Fibroblast of the aortic adventitia (primary cell): ENCODE measurements around the gene RNLS. TPM values are rescaled to one million over a fixed set of nuclear protein-coding genes. Genes with fewer than 3 reads are reported as not detected.

Experiments used
- DNase-seq: peaks from one replicate; pipeline ENCODE4 v3.0.0-alpha.2; 2010; ENCODE audit warnings: low read depth
- H3K4me3 ChIP-seq: 2 replicates; pipeline ENCODE4 v1.5.1; 2011; ENCODE audit warnings: low read depth, mild to moderate bottlenecking, control low read depth, low read length, moderate library complexity
- CTCF ChIP-seq: IDR thresholded peaks from 2 replicates; pipeline ENCODE4 v1.5.1; 2011; ENCODE audit warnings: mild to moderate bottlenecking, low read length, control low read depth, inconsistent platforms; ENCODE audit not compliant: insufficient read depth
- total RNA-seq: library from RNA; depleted of rRNA; stranded (reverse); fragments of >200 nt; gene quantifications from 2 replicates; pipeline ENCODE4 v1.2.3, GENCODE V29; 2012; ENCODE audit warnings: low replicate concordance

RNLS gene
- total RNA-seq, 1 donor, result 16.8 TPM

- TF ChIP-seq CTCF, result no peak
- peak; percentile 71 for DNase-seq
- no peak overlapping the region for H3K4me3 ChIP-seq
Measured at GRCh38 chr10:88455831-88456230, 127.3 kb downstream of the RNLS start.

GRCh38 chr10:88450201-88450600 lies 132.9 kb downstream of the RNLS start:
- DNase-seq, result no peak
- no peak overlapping the region for H3K4me3 ChIP-seq
- no peak for TF ChIP-seq CTCF

- no peak for TF ChIP-seq CTCF
- peak; percentile 40 for DNase-seq
- no peak overlapping the region for H3K4me3 ChIP-seq
Measured at GRCh38 chr10:88442716-88443115, 140.4 kb downstream of the RNLS start.

GRCh38 chr10:88440541-88440940 lies 142.6 kb downstream of the RNLS start:
- TF ChIP-seq CTCF, result no peak
- DNase-seq, result no peak

GRCh38 chr10:88439932-88440331 lies 143.2 kb downstream of the RNLS start:
- no peak for TF ChIP-seq CTCF
- H3K4me3 ChIP-seq, result no peak overlapping the region
- DNase-seq, result no peak

More at GRCh38 chr10:88440541-88440940, 142.6 kb downstream of the RNLS start:
- no peak overlapping the region for H3K4me3 ChIP-seq

- no peak overlapping the region for H3K4me3 ChIP-seq
- DNase-seq, result peak; percentile 33
- TF ChIP-seq CTCF, result no peak
Measured at GRCh38 chr10:88437411-88437810, 145.7 kb downstream of the RNLS start.

- no peak overlapping the region for H3K4me3 ChIP-seq
- DNase-seq, result peak; percentile 53
- no peak for TF ChIP-seq CTCF
Measured at GRCh38 chr10:88433565-88434186, 149.4 kb downstream of the RNLS start.
